T-helper 17 cell (primary cell): ENCODE data around the gene CFAP43. TPM values are rescaled to one million over a fixed set of nuclear protein-coding genes. Genes with fewer than 3 reads are reported as not detected.
A peak's percentile ranks its signal among the peaks of the same experiment; 100 is the strongest.
"Not testable (repeated sequence)": the region's sequence is repeated elsewhere in the genome, so short reads cannot be mapped to it uniquely, and the experiment has no call there.

Experiments
- ATAC-seq: fragments of 150-1000 bp; cut with Tn5 transposase; 2 replicates; pipeline ENCODE4 v1.10.0; 2021; ENCODE audit warnings: mild to moderate bottlenecking, moderate library complexity
- DNase-seq, 3 donors: peaks; one replicate each; pipeline versions ENCODE4 v3.0.0 to v3.0.0-alpha.2; 2020 to 2021
- H3K9me3 ChIP-seq: one replicate; pipeline ENCODE4 v1.7.0; 2013; ENCODE audit warnings: low read length, mild to moderate bottlenecking; ENCODE audit not compliant: control insufficient read depth, poor library complexity, severe bottlenecking
- H3K27ac Mint-ChIP-seq: one replicate; pipeline ENCODE4 v1.8.0; 2022; ENCODE audit warnings: mild to moderate bottlenecking, moderate library complexity, mixed read lengths
- H3K27me3 Mint-ChIP-seq: one replicate; pipeline ENCODE4 v1.8.0; 2022; ENCODE audit warnings: mixed read lengths
- H3K36me3 Mint-ChIP-seq: one replicate; pipeline ENCODE4 v1.8.0; 2022; ENCODE audit warnings: low read depth, mixed read lengths
- H3K4me1 Mint-ChIP-seq: one replicate; pipeline ENCODE4 v1.8.0; 2022; ENCODE audit warnings: mild to moderate bottlenecking, mixed read lengths
- H3K4me3 Mint-ChIP-seq: one replicate; pipeline ENCODE4 v1.8.0; 2022; ENCODE audit warnings: mild to moderate bottlenecking, moderate library complexity, mixed read lengths
- total RNA-seq, 4 donors: library from RNA in 2 of 4; stranded (reverse) in 2 of 4; gene quantifications; one replicate each; pipeline ENCODE4 v1.2.3 and lab custom pipeline; 2022 to 2026

Gene CFAP43
- total RNA-seq, 2 donors from 2014 or later: not detected

DNA sequence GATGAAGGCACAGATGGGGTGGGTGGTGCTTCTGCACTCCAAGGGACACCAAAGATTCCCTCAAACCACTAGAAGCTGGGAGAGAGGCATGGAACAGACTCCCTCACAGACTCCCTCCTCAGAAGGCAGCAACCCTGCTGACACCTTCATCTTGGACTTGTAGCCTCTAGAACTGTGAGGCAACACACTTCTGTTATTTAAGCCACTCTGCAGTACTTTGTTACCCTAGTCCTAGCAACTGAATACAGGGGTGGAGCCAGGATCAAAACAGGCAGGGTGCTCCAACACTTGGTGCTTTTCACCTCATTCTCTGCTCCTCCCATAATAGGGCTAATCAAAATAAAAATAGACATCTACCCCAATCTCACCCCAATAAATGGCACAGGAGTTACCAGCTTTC, 20.2 kb upstream of the CFAP43 start:
- DNase-seq (no peak), ATAC-seq (no peak)
- Mint-ChIP-seq H3K36me3 (peaks cover 2% of the 10 kb centered on the region), H3K27me3 (peaks cover 24% of the 10 kb centered on the region), H3K4me3 (no peak overlapping the region), H3K27ac (peak overlapping the region; percentile 11), H3K4me1 (peaks cover 26% of the 10 kb centered on the region)
- H3K9me3 ChIP-seq: no peaks in the 10 kb centered on the region

- H3K4me1 Mint-ChIP-seq: peaks cover 21% of the 10 kb centered on the region
- H3K27ac Mint-ChIP-seq: no peak overlapping the region
- H3K4me3 Mint-ChIP-seq: no peak overlapping the region
- peaks cover 24% of the 10 kb centered on the region for H3K27me3 Mint-ChIP-seq
- H3K36me3 Mint-ChIP-seq: peaks cover 2% of the 10 kb centered on the region
- no peaks in the 10 kb centered on the region for H3K9me3 ChIP-seq
- DNase-seq (no peak), ATAC-seq (no peak)
Measured at GRCh38 chr10:104251443-104251842, 19.3 kb upstream of the CFAP43 start.

DNA sequence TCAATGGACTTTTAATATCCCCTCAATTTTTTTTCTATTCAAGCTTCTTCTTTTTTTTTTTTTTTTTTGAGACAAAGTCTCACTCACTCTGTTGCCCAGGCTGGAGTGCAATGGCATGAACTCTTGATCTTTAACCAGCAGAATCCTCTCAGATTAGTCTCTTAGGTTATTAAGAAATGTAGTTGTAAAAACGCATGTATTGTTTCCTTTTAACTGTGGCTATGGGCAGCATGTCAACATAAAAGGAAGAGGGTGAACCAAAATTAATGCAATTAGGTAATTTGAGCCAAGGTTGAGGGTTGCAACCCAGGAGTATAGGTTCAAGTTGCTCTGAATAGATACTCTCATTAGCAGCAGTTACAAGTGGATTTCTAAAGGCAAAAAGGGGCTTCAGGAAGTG, 18.2 kb upstream of the CFAP43 start:
- Mint-ChIP-seq H3K36me3 (no peaks in the 10 kb centered on the region), H3K27me3 (peaks cover 24% of the 10 kb centered on the region), H3K4me3 (no peak overlapping the region), H3K27ac (no peak overlapping the region), H3K4me1 (peaks cover 11% of the 10 kb centered on the region)
- H3K9me3 ChIP-seq: no peaks in the 10 kb centered on the region
- ATAC-seq: no peak
- DNase-seq: no peak

DNA sequence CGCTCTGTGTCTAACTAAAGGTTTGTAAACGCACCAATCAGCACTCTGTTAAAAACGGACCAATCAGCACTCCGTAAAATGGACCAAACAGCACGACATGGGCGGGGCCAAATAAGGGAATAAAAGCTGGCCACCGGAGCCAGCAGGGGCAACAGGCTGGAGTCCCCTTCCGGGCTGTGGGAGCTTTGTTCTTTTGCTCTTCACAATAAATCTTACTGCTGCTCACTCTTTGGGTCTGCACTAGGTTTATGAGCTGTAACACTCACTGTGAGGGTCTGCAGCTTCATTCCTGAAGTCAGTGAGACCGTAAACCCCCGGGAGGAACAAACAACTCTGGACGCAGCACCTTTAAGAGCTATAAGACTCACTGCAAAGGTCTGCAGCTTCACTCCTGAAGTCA, 16.8 kb upstream of the CFAP43 start:
- H3K9me3 ChIP-seq, ATAC-seq, H3K36me3 Mint-ChIP-seq, H3K27ac Mint-ChIP-seq, DNase-seq, H3K4me1 Mint-ChIP-seq, H3K4me3 Mint-ChIP-seq: not testable (repeated sequence)
- H3K27me3 Mint-ChIP-seq: peaks cover 24% of the 10 kb centered on the region

DNA sequence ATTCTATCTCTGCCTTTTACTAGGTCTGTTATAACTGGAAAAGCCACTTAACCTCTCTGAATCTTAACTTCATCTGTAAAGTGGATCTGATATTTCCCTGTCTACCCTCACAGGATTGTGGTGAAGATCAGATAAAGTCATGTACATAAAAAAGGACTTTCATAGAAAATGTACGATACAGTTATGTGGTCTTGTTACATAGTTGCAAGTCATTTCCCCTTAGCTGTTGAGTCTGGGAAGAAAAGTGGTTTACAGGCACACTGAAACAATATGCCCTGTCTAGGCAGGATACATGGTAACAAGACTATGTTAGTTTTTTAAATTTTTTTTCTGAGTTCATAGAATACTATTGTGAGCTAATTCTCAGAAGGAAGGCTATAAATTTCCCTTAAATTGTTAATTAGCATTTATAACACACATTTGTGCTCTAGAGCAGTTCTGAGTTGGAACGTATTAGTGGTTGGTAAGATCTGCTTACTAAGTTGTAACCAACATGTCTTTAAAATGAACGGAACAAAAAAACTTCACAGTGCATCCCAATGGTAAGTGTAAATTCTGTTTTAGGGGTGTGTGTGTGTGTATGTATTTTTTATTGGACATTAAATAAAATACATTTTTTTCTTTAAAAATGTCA, 15.5 kb upstream of the CFAP43 start:
- Mint-ChIP-seq H3K4me1 (no peaks in the 10 kb centered on the region), H3K27ac (no peak overlapping the region), H3K4me3 (no peak overlapping the region), H3K36me3 (no peaks in the 10 kb centered on the region), H3K27me3 (peaks cover 32% of the 10 kb centered on the region)
- DNase-seq (no peak), ATAC-seq (peak; percentile 25)
- no peaks in the 10 kb centered on the region for H3K9me3 ChIP-seq

DNA sequence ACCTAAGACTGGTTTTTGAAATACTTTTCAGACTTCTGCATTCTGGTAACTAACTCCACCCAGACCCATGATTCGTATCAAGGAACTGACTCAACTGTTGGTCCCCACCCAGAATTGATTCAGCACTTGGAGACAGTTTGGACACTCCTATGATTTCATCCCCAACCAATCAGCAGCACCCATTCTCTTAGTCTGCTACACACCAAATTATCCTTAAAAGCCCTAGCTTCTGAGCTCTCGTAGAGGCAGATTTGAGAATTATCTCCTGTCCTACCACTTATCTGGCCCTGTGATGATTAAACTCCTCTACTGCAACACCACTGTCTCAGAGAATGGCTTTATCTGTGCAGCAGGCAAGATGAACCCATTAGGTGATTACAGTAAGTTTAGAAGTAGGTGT, 14.8 kb upstream of the CFAP43 start:
- ATAC-seq: peak; percentile 54
- no peaks in the 10 kb centered on the region for H3K36me3 Mint-ChIP-seq
- no peak overlapping the region for H3K4me3 Mint-ChIP-seq
- no peaks in the 10 kb centered on the region for H3K9me3 ChIP-seq
- no peak overlapping the region for H3K27ac Mint-ChIP-seq
- no peaks in the 10 kb centered on the region for H3K4me1 Mint-ChIP-seq
- H3K27me3 Mint-ChIP-seq: peaks cover 32% of the 10 kb centered on the region
- DNase-seq: no peak

DNA sequence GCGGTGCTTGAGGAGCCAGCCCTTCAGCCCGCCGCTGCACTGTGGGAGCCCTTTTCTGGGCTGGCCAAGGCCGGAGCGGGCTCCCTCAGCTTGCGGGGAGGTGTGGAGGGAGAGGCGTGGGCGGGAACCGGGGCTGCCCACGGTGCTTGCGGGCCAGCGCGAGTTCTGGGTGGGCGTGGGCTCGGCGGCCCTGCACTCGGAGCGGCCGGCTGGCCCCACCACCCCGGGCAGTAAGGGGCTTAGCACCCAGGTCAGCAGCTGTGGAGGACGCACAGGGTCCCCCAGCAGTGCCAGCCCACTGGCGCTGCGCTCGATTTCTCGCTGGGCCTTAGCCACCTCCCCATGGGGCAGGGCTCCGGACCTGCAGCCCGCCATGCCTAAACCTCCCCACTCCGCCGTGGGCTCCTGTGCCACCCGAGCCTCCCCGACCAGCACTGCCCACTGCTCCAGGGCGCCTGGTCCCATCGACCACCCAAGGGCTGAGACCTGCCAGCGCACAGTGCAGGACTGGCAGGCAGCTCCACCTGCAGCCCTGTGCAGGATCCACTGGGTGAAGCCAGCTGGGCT, 13.0 kb upstream of the CFAP43 start:
- H3K9me3 ChIP-seq: no peaks in the 10 kb centered on the region
- DNase-seq (no peak), ATAC-seq (no peak)
- Mint-ChIP-seq H3K4me3 (no peak overlapping the region), H3K36me3 (no peaks in the 10 kb centered on the region), H3K27me3 (peaks cover 40% of the 10 kb centered on the region), H3K4me1 (no peaks in the 10 kb centered on the region), H3K27ac (no peak overlapping the region)

- Mint-ChIP-seq H3K4me1 (no peaks in the 10 kb centered on the region), H3K36me3 (no peaks in the 10 kb centered on the region), H3K27me3 (peaks cover 37% of the 10 kb centered on the region), H3K4me3 (no peak overlapping the region), H3K27ac (no peak overlapping the region)
- DNase-seq: no peak
- ATAC-seq: no peak
- no peaks in the 10 kb centered on the region for H3K9me3 ChIP-seq
Measured at GRCh38 chr10:104243512-104243911, 11.3 kb upstream of the CFAP43 start.

- not testable (repeated sequence) for H3K27ac Mint-ChIP-seq, H3K4me1 Mint-ChIP-seq
- peaks cover 36% of the 10 kb centered on the region for H3K27me3 Mint-ChIP-seq
Measured at GRCh38 chr10:104243009-104243408, 10.8 kb upstream of the CFAP43 start.

DNA sequence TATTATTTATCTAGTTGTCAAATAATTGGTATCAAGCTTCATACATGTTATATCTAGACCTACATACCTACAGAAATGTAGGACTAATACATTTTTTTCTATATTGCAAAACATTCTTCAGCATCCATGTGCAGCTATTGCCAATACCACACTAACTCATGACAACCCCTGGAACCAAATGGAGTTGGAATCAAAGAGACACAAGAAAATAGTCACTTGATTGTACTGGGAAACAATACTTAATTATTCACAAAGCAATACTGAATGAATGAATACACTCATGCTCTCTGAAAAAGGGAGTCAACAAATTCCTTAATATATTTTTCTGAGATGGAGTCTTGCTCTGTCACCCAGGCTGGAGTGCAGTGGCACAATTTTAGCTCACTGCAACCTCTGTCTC, 10.4 kb upstream of the CFAP43 start:
- no peak overlapping the region for H3K27ac Mint-ChIP-seq
- H3K4me3 Mint-ChIP-seq: no peak overlapping the region
- DNase-seq (no peak), ATAC-seq (no peak)
- no peaks in the 10 kb centered on the region for H3K4me1 Mint-ChIP-seq
- H3K27me3 Mint-ChIP-seq: peaks cover 41% of the 10 kb centered on the region
- H3K36me3 Mint-ChIP-seq: no peaks in the 10 kb centered on the region
- no peaks in the 10 kb centered on the region for H3K9me3 ChIP-seq

More at GRCh38 chr10:104243009-104243408, 10.8 kb upstream of the CFAP43 start:
- not testable (repeated sequence) for DNase-seq, H3K4me3 Mint-ChIP-seq, H3K9me3 ChIP-seq, H3K36me3 Mint-ChIP-seq, ATAC-seq

DNA sequence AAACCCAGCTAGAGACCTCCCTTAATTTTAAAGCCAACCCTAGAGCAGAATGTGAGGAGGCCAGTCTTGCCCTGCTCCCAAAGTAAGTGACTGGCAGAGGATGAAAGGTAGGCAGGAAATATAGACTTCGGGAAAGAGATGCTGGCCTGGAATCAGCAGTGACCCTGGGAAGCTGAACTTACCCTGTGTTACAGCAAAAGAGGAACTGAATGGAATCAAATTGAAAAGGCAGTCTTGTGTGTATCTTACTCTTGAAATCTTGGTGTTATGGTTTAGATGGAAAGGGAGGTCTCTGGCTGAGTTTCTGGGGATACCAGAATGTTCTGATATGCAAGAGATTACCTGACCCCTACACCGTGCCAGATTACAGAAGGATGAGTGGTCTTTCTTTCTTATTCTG, 7.9 kb upstream of the CFAP43 start:
- no peak overlapping the region for H3K27ac Mint-ChIP-seq
- ATAC-seq: no peak
- H3K27me3 Mint-ChIP-seq: peaks cover 57% of the 10 kb centered on the region
- H3K36me3 Mint-ChIP-seq: no peaks in the 10 kb centered on the region
- DNase-seq: no peak
- H3K4me3 Mint-ChIP-seq: no peak overlapping the region
- no peaks in the 10 kb centered on the region for H3K4me1 Mint-ChIP-seq
- H3K9me3 ChIP-seq: no peaks in the 10 kb centered on the region

DNA sequence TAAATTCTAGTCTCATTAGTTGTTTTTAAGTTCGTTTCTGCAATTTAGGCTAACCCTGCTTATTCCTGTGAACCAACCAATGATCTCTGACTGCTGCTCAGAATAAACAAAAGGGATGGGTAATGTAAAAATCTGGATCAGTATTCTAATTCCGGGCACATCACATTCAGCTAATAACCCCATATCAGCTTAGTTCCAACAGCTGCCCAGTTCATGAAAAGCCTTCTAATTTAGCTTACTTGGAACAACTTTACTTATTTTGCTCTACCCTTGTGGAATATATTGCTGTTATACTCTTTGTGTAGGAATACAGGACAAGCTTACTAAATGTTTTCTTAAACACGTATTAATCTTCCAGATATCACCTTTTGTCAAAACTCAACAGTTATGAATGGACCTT, 3.6 kb upstream of the CFAP43 start:
- Mint-ChIP-seq H3K27ac (no peak overlapping the region), H3K4me3 (no peak overlapping the region), H3K36me3 (peaks cover 2% of the 10 kb centered on the region), H3K4me1 (peaks cover 12% of the 10 kb centered on the region), H3K27me3 (peaks cover 42% of the 10 kb centered on the region)
- ATAC-seq (no peak), DNase-seq (no peak)
- H3K9me3 ChIP-seq: no peaks in the 10 kb centered on the region

DNA sequence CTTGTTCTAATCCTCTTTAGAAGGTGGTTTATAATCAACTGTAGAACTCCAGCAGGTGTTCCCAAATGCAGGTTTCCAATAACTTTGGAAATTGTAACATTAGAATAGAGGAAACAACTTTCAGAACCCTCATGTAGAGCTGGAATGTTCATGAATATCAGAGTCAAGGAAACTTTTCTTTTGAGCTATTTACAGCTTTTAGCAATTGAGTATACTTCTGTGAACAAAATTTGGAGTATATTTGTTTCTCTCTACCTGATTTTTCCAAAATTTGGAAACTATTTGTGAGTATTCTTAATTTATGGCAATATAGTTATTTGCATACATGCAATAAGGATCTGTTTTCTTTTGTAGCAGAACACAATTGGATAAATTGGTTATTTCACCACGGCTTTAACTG, 2.8 kb upstream of the CFAP43 start:
- Mint-ChIP-seq H3K27me3 (peaks cover 36% of the 10 kb centered on the region), H3K4me1 (peaks cover 12% of the 10 kb centered on the region), H3K27ac (no peak overlapping the region), H3K4me3 (no peak overlapping the region), H3K36me3 (peaks cover 2% of the 10 kb centered on the region)
- H3K9me3 ChIP-seq: no peaks in the 10 kb centered on the region
- DNase-seq (no peak), ATAC-seq (no peak)

- peaks cover 25% of the 10 kb centered on the region for H3K27me3 Mint-ChIP-seq
- ATAC-seq (no peak), DNase-seq (no peak)
- H3K36me3 Mint-ChIP-seq: peaks cover 2% of the 10 kb centered on the region
- no peaks in the 10 kb centered on the region for H3K9me3 ChIP-seq
- H3K4me1 Mint-ChIP-seq: peaks cover 12% of the 10 kb centered on the region
- H3K4me3 Mint-ChIP-seq: peak overlapping the region; percentile 91
- H3K27ac Mint-ChIP-seq: no peak overlapping the region
Measured at GRCh38 chr10:104233817-104234216, 1.7 kb upstream of the CFAP43 start.
